Nephron progenitor cell (in vitro differentiated cells): ENCODE results near the gene FEM1C.

Experiments
- DNase-seq: peaks from one replicate; pipeline ENCODE4 v3.0.0; 2021
- H3K27ac Mint-ChIP-seq: 2 replicates; pipeline ENCODE4 v1.8.0; 2021; ENCODE audit warnings: mild to moderate bottlenecking, moderate library complexity, mixed read lengths
- H3K27me3 Mint-ChIP-seq: 2 replicates; pipeline ENCODE4 v1.8.0; 2021; ENCODE audit warnings: mild to moderate bottlenecking, low read depth, mixed read lengths; ENCODE audit not compliant: poor library complexity
- H3K36me3 Mint-ChIP-seq: 2 replicates; pipeline ENCODE4 v1.8.0; 2021; ENCODE audit warnings: low read depth, mixed read lengths
- H3K4me1 Mint-ChIP-seq: 2 replicates; pipeline ENCODE4 v1.8.0; 2021; ENCODE audit warnings: mixed read lengths
- H3K4me3 Mint-ChIP-seq: 2 replicates; pipeline ENCODE4 v1.8.0; 2021; ENCODE audit warnings: mild to moderate bottlenecking, moderate library complexity, mixed read lengths
- H3K9me3 Mint-ChIP-seq: 2 replicates; pipeline ENCODE4 v1.8.0; 2021; ENCODE audit warnings: mild to moderate bottlenecking, moderate library complexity, mixed read lengths
- CTCF ChIP-seq: fragments of 200-600 bp; sonication (generic); IDR thresholded peaks from 2 replicates; pipeline ENCODE4 v1.5.0; 2021; ENCODE audit warnings: antibody characterized with exemption

The FEM1C gene

GRCh38 chr5:115577741-115578140 is 33.2 kb upstream of the FEM1C start:
- Mint-ChIP-seq H3K27ac (no peak overlapping the region), H3K4me1 (no peaks in the 10 kb centered on the region), H3K36me3 (peaks cover 5% of the 10 kb centered on the region), H3K27me3 (no peaks in the 10 kb centered on the region), H3K9me3 (peaks cover 5% of the 10 kb centered on the region), H3K4me3 (no peak overlapping the region)
- TF ChIP-seq CTCF, result no peak
- no peak for DNase-seq

GRCh38 chr5:115577329-115577728 is 32.8 kb upstream of the FEM1C start:
- no peak overlapping the region for H3K27ac Mint-ChIP-seq
- no peak for TF ChIP-seq CTCF

GRCh38 chr5:115575167-115576070 is 30.8 kb upstream of the FEM1C start:
- DNase-seq, result no peak
- H3K36me3 Mint-ChIP-seq, result peaks cover 5% of the 10 kb centered on the region
- TF ChIP-seq CTCF, result no peak
- H3K9me3 Mint-ChIP-seq, result peaks cover 5% of the 10 kb centered on the region
- H3K4me3 Mint-ChIP-seq, result no peak overlapping the region
- no peaks in the 10 kb centered on the region for H3K4me1 Mint-ChIP-seq
- H3K27ac Mint-ChIP-seq, result no peak overlapping the region
- H3K27me3 Mint-ChIP-seq, result no peaks in the 10 kb centered on the region

More at GRCh38 chr5:115577329-115577728, 32.8 kb upstream of the FEM1C start:
- Mint-ChIP-seq H3K36me3 (peaks cover 5% of the 10 kb centered on the region), H3K4me1 (no peaks in the 10 kb centered on the region), H3K4me3 (no peak overlapping the region), H3K9me3 (peaks cover 5% of the 10 kb centered on the region), H3K27me3 (no peaks in the 10 kb centered on the region)
- no peak for DNase-seq

GRCh38 chr5:115573133-115573532 is 28.6 kb upstream of the FEM1C start:
- no peak for TF ChIP-seq CTCF
- DNase-seq, result no peak
- Mint-ChIP-seq H3K9me3 (peaks cover 5% of the 10 kb centered on the region), H3K4me3 (no peak overlapping the region), H3K36me3 (peaks cover 5% of the 10 kb centered on the region), H3K27ac (no peak overlapping the region), H3K4me1 (no peaks in the 10 kb centered on the region), H3K27me3 (no peaks in the 10 kb centered on the region)

GRCh38 chr5:115571441-115571878 is 26.9 kb upstream of the FEM1C start:
- Mint-ChIP-seq H3K4me3 (no peak overlapping the region), H3K27ac (peak overlapping the region; percentile 55), H3K4me1 (no peaks in the 10 kb centered on the region), H3K9me3 (no peaks in the 10 kb centered on the region), H3K27me3 (peaks cover 4% of the 10 kb centered on the region), H3K36me3 (no peaks in the 10 kb centered on the region)
- no peak for DNase-seq
- no peak for TF ChIP-seq CTCF

GRCh38 chr5:115568668-115569067 is 24.1 kb upstream of the FEM1C start:
- H3K27ac Mint-ChIP-seq, result no peak overlapping the region
- no peaks in the 10 kb centered on the region for H3K36me3 Mint-ChIP-seq

More at GRCh38 chr5:115568668-115569067, 24.1 kb upstream of the FEM1C start:
- peaks cover 4% of the 10 kb centered on the region for H3K27me3 Mint-ChIP-seq
- no peak for TF ChIP-seq CTCF
- H3K9me3 Mint-ChIP-seq, result no peaks in the 10 kb centered on the region
- no peak for DNase-seq
- no peaks in the 10 kb centered on the region for H3K4me1 Mint-ChIP-seq
- no peak overlapping the region for H3K4me3 Mint-ChIP-seq
